ENCODE results near the gene NIPSNAP3A. TPM values are rescaled to one million over a fixed set of nuclear protein-coding genes. Genes with fewer than 3 reads are reported as not detected.

The NIPSNAP3A gene
- total RNA-seq, 1 experiment from 2014 or later: 93.5 TPM

DNA sequence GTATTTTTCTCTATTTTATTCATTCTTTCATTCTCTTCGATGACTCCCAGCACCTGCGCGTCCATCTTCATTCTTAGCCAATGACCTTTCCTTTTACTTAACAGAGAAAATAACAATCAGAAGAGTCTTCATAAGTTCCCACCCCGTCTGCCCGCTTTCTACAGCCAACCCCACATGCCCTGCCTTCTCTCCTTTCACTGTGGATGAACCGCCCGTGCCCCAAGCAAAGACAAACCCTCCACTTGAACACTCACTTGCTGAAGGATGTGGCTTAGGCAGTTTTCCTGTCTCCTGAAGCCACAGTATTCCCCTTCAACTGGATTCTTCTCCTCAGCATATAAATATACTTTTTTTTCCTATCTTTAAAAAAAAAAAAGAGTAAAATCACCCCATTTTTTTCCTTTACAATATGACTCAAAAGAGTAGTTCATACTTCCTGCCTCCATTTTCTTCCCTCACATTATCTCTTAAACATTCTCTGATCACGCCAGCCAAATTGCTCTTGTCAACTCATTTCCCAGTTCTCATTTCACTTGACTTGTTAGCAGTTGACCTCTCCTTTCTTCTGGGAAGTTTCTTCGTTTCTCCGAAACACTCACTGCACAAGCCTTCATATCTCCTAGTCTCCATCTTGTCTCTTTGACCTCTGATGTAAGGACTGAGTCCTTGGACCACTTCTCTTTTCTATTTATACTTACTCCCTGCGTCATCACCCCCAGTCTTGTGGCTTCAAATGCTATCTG is 27.5 kb downstream of the NIPSNAP3A start:
- no peak for DNase-seq (ENCODE audit: low read depth)

- no peak for DNase-seq (ENCODE audit: low read depth)
Observed at GRCh38 chr9:104775574-104775936, 28.1 kb downstream of the NIPSNAP3A start.

GRCh38 chr9:104775976-104776375 is 28.5 kb downstream of the NIPSNAP3A start:
- DNase-seq (ENCODE audit: low read depth): no peak

GRCh38 chr9:104776797-104777196 is 29.3 kb downstream of the NIPSNAP3A start:
- DNase-seq (ENCODE audit: low read depth): no peak

DNA sequence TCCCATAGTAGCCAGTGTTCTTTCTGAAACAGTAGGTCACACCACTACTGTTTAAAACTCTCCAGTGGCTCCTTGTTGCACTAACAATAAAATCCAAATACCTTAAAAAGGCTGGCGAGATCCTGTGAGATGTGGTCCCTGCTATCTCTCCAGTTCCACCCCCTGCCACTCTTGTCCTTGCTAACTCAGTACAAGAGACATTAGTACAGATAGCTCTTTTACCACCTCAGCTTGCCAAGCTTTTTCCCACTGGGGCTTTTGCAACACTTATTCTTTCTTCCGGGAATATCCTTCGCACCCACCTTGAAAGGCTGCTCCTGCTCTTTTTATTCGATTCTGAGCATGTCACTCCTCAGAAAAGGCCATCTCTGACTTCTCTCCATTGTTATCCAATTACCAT is 31.3 kb downstream of the NIPSNAP3A start:
- no peak for DNase-seq (ENCODE audit: low read depth)

- DNase-seq (ENCODE audit: low read depth): no peak
Observed at GRCh38 chr9:104779334-104779733, 31.9 kb downstream of the NIPSNAP3A start.

DNA sequence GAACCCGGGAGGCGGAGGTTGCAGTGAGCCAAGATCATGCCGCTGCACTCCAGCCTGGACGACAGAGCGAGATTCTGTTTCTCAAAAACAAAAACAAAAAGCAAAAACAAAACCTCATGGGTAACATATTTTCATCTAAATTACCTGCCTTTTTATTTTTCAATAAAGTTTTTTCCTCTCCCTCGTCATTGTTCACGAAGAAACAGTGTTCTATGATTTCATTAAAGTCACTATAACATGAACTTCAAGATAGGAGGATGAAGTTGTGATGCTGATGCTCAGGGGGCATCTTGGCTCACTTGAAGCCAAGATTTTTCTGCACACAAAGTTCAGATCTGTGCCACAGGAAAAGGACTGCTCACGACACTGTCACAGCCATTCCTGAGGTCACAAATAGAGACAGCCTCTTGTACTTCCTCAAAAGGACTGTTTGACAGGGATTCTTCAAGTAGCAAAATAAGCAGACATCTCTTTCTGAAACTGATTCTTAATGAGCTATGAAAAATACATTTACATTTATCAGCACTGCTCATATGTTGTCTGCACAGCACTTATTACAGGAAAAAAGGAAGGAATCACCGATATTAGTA is 32.6 kb downstream of the NIPSNAP3A start:
- no peak for DNase-seq (ENCODE audit: low read depth)

DNA sequence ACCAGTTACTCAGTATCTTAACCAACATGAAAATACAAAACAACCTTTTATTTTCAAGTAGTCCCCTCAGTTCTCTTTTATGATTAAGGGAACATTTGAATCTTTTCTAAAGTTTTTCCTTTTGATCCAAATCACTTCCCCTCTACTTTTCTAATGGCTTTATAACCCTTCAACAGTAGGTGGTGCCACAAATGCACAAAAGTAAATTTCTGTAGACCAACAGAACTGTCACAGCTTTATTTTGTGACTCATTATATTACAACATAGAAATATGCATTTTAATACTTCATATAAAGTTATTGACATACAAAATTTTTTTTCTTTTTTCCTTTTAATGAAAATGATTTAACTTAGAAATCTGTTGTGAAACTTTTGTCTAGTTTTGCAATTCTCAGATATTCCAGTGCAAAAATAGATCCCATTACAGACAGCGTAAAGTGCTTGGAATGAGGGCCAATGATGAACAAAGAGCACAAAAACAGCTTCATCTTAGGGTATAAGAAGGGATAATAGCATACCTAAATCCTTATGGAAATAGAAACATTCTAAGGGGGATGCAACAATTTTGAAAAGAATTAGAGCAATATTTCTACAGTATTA is 33.4 kb downstream of the NIPSNAP3A start:
- DNase-seq (ENCODE audit: low read depth): peak; percentile 41

DNA sequence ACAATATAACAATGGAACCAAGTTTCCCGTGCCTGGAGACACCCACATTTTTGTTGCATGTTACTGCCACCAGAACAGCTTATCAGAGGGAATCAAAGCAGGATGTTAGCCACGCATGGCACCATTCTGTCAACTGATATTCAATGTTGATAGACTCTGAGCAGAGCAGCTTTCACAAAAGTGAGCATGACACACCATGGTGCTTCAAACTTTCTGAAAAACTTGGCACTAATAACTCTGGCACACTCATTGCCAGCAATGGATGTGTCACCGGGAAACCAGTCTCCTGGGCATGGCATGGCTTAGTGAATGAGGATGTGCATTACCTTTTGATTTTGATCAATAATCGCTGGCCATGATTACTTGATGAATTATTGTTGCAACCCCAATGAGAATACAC is 36.1 kb downstream of the NIPSNAP3A start:
- no peak for DNase-seq (ENCODE audit: low read depth)

GRCh38 chr9:104784098-104784497 is 36.6 kb downstream of the NIPSNAP3A start:
- no peak for DNase-seq (ENCODE audit: low read depth)

DNA sequence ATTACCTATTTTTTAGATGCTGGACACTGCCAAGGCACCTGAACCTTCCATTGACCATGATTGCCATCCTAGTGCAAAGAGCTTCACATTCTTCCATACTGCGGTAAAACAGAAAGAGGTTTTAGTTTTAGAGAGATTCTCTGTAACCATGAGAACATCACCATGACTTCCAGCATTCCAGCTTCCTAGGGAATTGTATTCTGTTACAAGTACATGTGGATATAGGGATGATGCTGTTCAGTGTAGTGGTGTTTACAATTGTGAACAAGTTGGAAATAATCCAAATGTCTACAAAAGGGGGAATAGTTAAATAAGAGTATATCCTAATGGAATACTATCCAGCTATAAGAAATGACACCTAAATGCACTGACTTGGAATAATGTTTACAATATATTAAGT is 38.8 kb downstream of the NIPSNAP3A start:
- DNase-seq (ENCODE audit: low read depth): no peak

DNA sequence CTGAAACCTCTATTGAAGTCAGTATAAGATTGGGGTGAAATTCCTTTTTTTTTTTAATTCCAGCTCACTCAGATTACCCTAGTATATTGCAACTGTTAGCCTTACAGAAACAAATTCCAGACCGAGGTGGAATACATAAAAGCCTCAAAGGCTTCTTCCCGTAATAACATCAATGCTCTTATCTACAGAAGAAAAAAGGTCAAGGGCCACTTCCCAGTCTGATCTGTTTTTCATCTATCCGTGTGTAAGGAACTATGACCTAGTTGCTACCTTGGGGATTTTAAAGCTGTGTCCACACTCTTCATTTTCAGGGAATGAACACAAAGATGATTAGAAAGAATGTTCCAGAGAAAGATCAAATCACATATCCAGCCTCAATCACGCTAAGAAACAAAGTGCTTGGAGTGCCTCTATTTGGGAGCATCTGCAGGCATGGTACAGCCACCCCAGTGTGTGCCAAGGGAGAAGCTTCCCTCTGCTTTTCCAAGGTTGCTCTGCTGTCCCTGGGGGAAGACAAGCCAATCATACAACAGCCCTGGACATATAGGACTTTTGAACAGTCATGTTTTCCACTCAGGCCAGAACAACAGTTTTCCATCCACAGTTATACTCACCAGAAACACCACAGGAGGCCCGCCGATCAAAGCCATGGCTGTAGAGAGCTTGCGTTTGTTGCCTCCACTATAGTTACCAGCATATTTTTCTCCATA is 40.0 kb downstream of the NIPSNAP3A start:
- DNase-seq (ENCODE audit: low read depth): no peak

- DNase-seq (ENCODE audit: low read depth): no peak
Observed at GRCh38 chr9:104788251-104788650, 40.8 kb downstream of the NIPSNAP3A start.

GRCh38 chr9:104794070-104794469 is 46.6 kb downstream of the NIPSNAP3A start:
- no peak for DNase-seq (ENCODE audit: low read depth)

GRCh38 chr9:104795082-104795481 is 47.6 kb downstream of the NIPSNAP3A start:
- peak; percentile 11 for DNase-seq (ENCODE audit: low read depth)

DNA sequence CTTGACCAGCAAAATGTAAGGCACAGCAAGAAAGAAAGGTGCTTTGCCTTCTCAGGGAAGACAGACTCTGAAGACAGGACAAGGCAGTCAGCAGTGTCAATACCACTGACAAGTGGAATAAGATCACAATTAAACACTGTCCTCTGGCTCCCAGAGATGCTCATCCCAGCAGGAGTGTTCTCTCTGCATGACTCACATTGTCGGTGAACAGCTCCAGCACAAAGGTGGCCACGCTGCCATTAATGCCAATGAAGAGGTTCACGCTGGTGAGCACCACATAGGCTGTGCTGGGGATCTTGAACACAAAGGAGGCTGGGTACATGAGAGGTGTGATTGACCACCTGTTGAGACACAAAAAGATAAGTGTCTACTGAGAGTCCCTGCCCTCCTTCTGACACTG is 48.4 kb downstream of the NIPSNAP3A start:
- DNase-seq (ENCODE audit: low read depth): no peak

DNA sequence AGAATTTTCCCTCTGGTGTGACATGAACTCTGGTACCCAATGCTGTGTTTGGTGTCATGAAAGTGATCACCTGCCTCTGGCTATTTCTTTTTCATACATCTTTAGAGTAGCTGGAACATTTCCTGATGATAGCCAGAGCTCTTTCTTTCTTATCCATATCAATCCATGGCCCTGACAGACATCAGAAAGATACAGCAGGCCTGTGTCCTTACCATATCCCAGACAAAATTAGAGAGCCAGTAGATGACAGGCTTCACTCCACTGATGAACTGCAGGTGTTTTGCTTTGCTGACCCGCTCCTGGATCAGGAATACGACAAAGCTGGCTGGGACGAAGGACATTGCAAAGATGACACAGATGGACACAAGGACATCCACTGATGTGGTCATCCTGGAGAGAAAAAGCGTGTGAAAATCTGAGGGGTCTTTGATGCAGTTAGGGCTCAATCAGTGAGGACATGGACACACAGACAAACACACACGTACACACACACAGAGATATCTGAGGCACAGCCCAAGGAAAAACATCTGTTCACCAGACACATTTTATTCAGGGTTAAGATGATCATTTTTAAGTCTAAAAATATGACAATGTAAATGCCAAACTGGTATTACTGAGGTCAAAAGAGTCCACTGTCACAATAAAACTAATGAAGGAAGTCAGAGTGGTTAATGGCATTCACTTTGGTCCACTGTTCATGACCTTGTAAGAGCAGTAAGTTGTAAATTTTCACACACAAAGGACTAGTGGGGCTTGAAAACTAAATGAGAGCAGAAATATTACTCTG is 50.9 kb downstream of the NIPSNAP3A start:
- DNase-seq (ENCODE audit: low read depth): no peak

DNA sequence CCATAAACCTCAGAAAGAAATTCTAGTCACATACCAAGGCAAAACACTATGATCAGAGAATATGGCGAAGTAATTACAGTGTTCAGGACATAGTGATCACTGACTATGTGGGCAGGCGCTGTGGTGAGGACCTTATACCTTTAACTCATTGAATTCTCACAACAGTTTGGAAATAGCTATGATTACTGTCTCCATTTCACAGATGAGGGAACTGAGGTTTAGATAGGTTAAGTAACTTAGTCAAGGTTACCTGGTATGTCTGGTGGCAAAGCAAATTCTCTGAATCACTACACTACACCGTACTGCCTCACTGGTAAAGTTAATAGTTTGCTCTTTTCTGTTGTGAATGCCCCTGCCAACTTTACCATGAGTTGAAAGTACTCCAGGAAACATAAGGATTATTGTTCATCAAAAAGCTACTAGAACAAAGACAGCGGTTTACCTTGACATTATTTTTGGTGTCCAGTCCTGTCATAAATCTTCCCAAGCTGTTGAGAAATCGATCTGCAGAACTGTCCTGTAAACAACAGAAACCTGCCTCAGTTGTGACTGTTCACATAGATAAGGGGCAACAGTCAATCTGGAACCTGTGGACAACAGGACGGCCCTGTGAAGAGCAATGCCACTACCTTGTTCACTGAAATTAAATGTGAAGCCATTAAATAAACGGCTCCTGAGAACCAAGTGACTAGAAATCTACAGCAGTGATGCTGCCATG is 52.7 kb downstream of the NIPSNAP3A start:
- no peak for DNase-seq (ENCODE audit: low read depth)

- DNase-seq (ENCODE audit: low read depth): no peak
Observed at GRCh38 chr9:104802110-104802509, 54.6 kb downstream of the NIPSNAP3A start.

DNA sequence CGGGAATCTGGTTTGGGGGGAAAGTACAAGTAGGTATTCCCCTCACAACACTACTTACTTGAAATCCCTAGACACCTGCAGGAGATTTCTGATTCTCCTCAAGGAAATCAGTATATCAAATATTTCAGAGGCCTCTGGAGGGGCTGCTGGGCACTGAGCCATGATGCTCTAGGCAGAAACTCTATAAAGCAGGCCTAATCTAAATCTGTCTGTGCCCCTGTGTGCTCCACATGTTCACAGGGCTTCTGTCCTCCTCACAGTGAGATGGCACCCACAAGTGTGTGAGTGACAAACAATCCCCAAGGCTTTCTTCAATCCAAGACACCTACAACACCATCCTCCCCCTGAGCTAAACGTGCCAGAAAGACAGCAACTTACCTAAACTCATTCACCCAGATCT is 55.4 kb downstream of the NIPSNAP3A start:
- DNase-seq (ENCODE audit: low read depth): no peak

DNA sequence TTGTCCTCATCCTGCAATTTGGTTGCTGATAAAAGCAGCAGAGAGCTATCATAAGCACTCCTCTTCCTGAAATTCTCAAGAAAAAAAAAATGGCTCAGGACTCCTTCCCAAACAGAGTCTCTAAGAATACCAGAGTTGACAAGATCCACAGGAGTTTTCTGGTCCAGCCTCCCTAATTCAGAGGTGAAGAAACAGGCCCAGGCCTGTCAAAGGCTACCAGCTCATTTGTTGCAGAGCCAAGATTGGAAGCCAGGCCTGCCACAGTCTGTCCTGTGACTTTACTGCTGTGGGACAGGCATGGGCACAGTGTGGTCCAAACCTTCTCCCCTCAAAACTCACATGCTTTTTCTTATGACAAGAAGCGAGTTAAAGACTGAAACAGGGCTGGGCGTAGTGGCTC is 58.0 kb downstream of the NIPSNAP3A start:
- no peak for DNase-seq (ENCODE audit: low read depth)

Measured in RPMI7951 (cell line).